ENCODE results near the gene ANKRD30B. TPM values are rescaled to one million over a fixed set of nuclear protein-coding genes. Genes with fewer than 3 reads are reported as not detected.

ANKRD30B gene, protein sequence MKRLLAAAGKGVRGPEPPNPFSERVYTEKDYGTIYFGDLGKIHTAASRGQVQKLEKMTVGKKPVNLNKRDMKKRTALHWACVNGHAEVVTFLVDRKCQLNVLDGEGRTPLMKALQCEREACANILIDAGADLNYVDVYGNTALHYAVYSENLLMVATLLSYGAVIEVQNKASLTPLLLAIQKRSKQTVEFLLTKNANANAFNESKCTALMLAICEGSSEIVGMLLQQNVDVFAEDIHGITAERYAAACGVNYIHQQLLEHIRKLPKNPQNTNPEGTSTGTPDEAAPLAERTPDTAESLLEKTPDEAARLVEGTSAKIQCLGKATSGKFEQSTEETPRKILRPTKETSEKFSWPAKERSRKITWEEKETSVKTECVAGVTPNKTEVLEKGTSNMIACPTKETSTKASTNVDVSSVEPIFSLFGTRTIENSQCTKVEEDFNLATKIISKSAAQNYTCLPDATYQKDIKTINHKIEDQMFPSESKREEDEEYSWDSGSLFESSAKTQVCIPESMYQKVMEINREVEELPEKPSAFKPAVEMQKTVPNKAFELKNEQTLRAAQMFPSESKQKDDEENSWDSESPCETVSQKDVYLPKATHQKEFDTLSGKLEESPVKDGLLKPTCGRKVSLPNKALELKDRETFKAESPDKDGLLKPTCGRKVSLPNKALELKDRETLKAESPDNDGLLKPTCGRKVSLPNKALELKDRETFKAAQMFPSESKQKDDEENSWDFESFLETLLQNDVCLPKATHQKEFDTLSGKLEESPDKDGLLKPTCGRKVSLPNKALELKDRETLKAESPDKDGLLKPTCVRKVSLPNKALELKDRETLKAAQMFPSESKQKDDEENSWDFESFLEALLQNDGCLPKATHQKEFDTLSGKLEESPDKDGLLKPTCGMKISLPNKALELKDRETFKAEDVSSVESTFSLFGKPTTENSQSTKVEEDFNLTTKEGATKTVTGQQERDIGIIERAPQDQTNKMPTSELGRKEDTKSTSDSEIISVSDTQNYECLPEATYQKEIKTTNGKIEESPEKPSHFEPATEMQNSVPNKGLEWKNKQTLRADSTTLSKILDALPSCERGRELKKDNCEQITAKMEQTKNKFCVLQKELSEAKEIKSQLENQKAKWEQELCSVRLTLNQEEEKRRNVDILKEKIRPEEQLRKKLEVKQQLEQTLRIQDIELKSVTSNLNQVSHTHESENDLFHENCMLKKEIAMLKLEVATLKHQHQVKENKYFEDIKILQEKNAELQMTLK (N-terminal part only)
- not detected for total RNA-seq

DNA sequence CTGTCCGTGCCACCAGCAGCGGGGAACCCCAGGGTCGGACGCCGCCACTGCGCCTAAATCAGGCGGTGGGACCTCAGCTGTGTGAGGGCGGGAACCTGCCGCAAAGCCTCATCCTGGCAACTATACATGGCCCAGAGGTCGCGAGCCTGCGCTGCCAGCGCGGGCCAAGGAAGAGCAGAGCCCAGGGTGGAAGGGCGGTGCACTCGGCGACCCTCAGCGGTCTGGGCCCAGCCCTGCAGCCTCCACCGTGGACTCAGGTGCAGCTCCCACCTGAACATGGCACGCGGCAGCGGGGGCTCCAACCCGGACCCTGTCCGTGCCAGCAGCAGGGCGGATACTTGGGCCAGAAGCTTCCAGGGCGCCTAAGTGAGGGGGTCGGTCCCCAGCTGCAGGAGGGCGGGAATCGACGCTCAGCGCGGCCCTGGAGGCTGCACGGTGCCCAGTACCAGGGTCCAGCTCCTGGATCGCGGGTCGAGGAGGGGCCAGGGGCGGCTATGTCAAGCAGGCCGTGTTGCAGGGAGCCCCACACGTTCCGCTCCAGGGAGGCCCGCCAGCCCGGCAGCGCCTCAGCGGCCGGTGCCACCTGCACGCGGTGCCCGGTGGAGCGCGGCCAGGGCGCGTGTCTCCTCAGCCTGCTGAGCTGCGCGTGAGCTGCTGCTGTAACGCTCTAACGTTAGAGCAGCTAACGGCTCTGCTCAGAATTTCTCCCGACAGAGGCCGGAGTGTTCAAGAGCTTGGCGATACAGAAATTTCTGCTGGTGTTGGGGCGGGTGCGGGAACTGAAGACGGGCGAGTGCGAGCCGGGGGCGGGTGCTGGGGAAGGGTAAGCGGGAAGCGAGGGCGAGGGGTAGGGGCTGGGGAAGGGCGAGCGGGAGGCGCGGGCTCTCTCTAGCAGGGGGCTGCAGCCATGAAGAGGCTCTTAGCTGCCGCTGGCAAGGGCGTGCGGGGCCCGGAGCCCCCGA lies at the start of gene ANKRD30B:
Gene ANKRD30B, plus strand, starts transcription at position 660 of the 962 bp plus-strand sequence. Its CDS starts 248 bp downstream, at position 908.

Other genes with a start within 250 kb of the ANKRD30B start
- not detected for gene POTEC, start 204.6 kb upstream of the ANKRD30B start, total RNA-seq